Tibial nerve (tissue), 4 donors: Measurements from ENCODE around the gene ZNF613. TPM values are rescaled to one million over a fixed set of nuclear protein-coding genes. Genes with fewer than 3 reads are reported as not detected.
"Not testable (repeated sequence)": the region's sequence is repeated elsewhere in the genome, so short reads cannot be mapped to it uniquely, and the experiment has no call there.

Experiments used
- DNase-seq, 2 donors: peaks; one replicate each; pipeline ENCODE4 v3.0.0-alpha.2; 2019; ENCODE audit warnings: low spot score in 2 of 2
- H3K27ac ChIP-seq, 4 donors: fragments of 200-600 bp; sonication (generic) in 3 of 4; one replicate each; pipeline ENCODE4 v1.5.1; 2017 to 2019; ENCODE audit warnings: mild to moderate bottlenecking in 1 of 4
- H3K27me3 ChIP-seq, 2 donors: fragments of 200-600 bp; sonication (generic) in 1 of 2; one replicate each; pipeline versions ENCODE4 v1.5.1 to v1.6.0; 2017 to 2019
- H3K36me3 ChIP-seq, 3 donors: fragments of 200-600 bp; sonication (generic); one replicate each; pipeline ENCODE4 v1.5.1; 2018 to 2019
- H3K4me1 ChIP-seq, 4 donors: fragments of 200-600 bp; sonication (generic) in 3 of 4; one replicate each; pipeline ENCODE4 v1.5.1; 2017 to 2019
- H3K4me3 ChIP-seq, 4 donors: fragments of 200-600 bp; sonication (generic) in 3 of 4; one replicate each; pipeline ENCODE4 v1.5.1; 2017 to 2019; ENCODE audit warnings: mild to moderate bottlenecking in 1 of 4, moderate library complexity in 1 of 4
- H3K9me3 ChIP-seq, 4 donors: fragments of 200-600 bp; sonication (generic) in 3 of 4; one replicate each; pipeline ENCODE4 v1.5.1; 2017 to 2019
- CTCF ChIP-seq, 5 experiments: fragments of 200-600 bp in 3 of 5; fragments of 450-650 bp in 2 of 5; sonication (generic) in 3 of 5; IDR thresholded peaks; one replicate each; pipeline ENCODE4 v1.5.1; 2016 to 2019; ENCODE audit warnings: antibody characterized with exemption in 5 of 5, mild to moderate bottlenecking in 3 of 5, moderate library complexity in 2 of 5
- EP300 ChIP-seq, 2 donors: sonication (generic); formaldehyde crosslinking; IDR thresholded peaks; one replicate each; pipeline ENCODE4 v1.6.1; 2017; ENCODE audit warnings: antibody characterized with exemption in 2 of 2, mild to moderate bottlenecking in 1 of 2
- POLR2A ChIP-seq, 2 donors: fragments of 450-650 bp; IDR thresholded peaks; one replicate each; pipeline ENCODE4 v1.6.1; 2017; ENCODE audit warnings: antibody characterized with exemption in 2 of 2, mild to moderate bottlenecking in 2 of 2, moderate library complexity in 2 of 2
- WGBS, 2 donors: methylation state at CpG; one replicate each; pipeline ENCODE4 v1.1.5; 2018; 5-methylcytosine and 5-hydroxymethylcytosine counted together
- total RNA-seq, 4 donors: library from RNA; depleted of rRNA; stranded (reverse); fragments of >200 nt; gene quantifications; one replicate each; pipeline ENCODE4 v1.1.0, GENCODE V29; 2016

Gene ZNF613
- total RNA-seq, 4 donors from 2014 or later, result 5.9 to 8.5 (median 7.5) TPM

GRCh38 chr19:51938936-51939335 is 11.7 kb downstream of the ZNF613 start:
- H3K36me3 ChIP-seq, result peaks cover 15 to 100% (median 90%) of the 10 kb centered on the region in 3 donors
- 95 to 97% methylated on average over 2 of the region's 2 CpGs for WGBS, 2 donors
- no peak for TF ChIP-seq EP300 (IDR thresholded peaks at IDR 0.05)
- TF ChIP-seq POLR2A (IDR thresholded peaks at IDR 0.05), result no peak
- TF ChIP-seq CTCF (IDR thresholded peaks at IDR 0.05), result no peak
- peaks cover 0 to 100% (median 50%) of the 10 kb centered on the region in 4 donors for H3K9me3 ChIP-seq
- DNase-seq, result no peak
- H3K27ac ChIP-seq, result no peak overlapping the region
- no peak overlapping the region for H3K4me3 ChIP-seq
- H3K27me3 ChIP-seq, result no peaks in the 10 kb centered on the region
- no peaks in the 10 kb centered on the region for H3K4me1 ChIP-seq

GRCh38 chr19:51944798-51945552 is 17.7 kb downstream of the ZNF613 start:
- no peak overlapping the region for H3K4me3 ChIP-seq
- H3K9me3 ChIP-seq, result peaks cover 9 to 100% (median 70%) of the 10 kb centered on the region in 4 donors
- WGBS, 2 donors, result 95 to 96% methylated on average over 7 of the region's 7 CpGs
- TF ChIP-seq CTCF (IDR thresholded peaks at IDR 0.05), result no peak
- no peak for TF ChIP-seq POLR2A (IDR thresholded peaks at IDR 0.05)
- no peak for TF ChIP-seq EP300 (IDR thresholded peaks at IDR 0.05)
- no peak overlapping the region for H3K27ac ChIP-seq
- DNase-seq, result no peak
- no peaks in the 10 kb centered on the region for H3K27me3 ChIP-seq
- H3K4me1 ChIP-seq, result no peaks in the 10 kb centered on the region
- H3K36me3 ChIP-seq, result peaks cover 5 to 71% (median 53%) of the 10 kb centered on the region in 3 donors

- Histone ChIP-seq H3K36me3 (peaks cover 0 to 55% (median 38%) of the 10 kb centered on the region in 3 donors), H3K27ac (no peak overlapping the region), H3K4me3 (no peak overlapping the region), H3K9me3 (peaks cover 9 to 98% (median 64%) of the 10 kb centered on the region in 4 donors), H3K4me1 (no peaks in the 10 kb centered on the region), H3K27me3 (no peaks in the 10 kb centered on the region)
- WGBS, 2 donors, result 93 to 98% methylated on average over 1 of the region's 1 CpG
- no peak for DNase-seq
- no peak for TF ChIP-seq EP300 (IDR thresholded peaks at IDR 0.05)
- no peak for TF ChIP-seq POLR2A (IDR thresholded peaks at IDR 0.05)
- TF ChIP-seq CTCF (IDR thresholded peaks at IDR 0.05), result no peak
Observed at GRCh38 chr19:51946602-51947001, 19.3 kb downstream of the ZNF613 start.

- H3K9me3 ChIP-seq, result peaks cover 9 to 90% (median 49%) of the 10 kb centered on the region in 4 donors
- H3K27ac ChIP-seq, result no peak overlapping the region
- 10 to 14% methylated on average over 25 of the region's 25 CpGs for WGBS, 2 donors
Observed at GRCh38 chr19:51948975-51949374, 21.7 kb downstream of the ZNF613 start.

GRCh38 chr19:51957846-51958245 is 30.6 kb downstream of the ZNF613 start:
- Histone ChIP-seq H3K36me3 (peaks cover 0 to 49% (median 0%) of the 10 kb centered on the region in 3 donors), H3K9me3 (peaks cover 0 to 92% (median 23%) of the 10 kb centered on the region in 4 donors)
- not testable (repeated sequence) for H3K27ac ChIP-seq, DNase-seq, H3K4me3 ChIP-seq, H3K27me3 ChIP-seq, H3K4me1 ChIP-seq
- WGBS, 2 donors, result 86% methylated on average over 4 of the region's 4 CpGs

More at GRCh38 chr19:51948975-51949374, 21.7 kb downstream of the ZNF613 start:
- TF ChIP-seq CTCF (IDR thresholded peaks at IDR 0.05), result no peak
- TF ChIP-seq POLR2A (IDR thresholded peaks at IDR 0.05), result no peak
- no peak for TF ChIP-seq EP300 (IDR thresholded peaks at IDR 0.05)
- DNase-seq, result no peak
- Histone ChIP-seq H3K4me1 (no peaks in the 10 kb centered on the region), H3K36me3 (peaks cover 0 to 31% (median 14%) of the 10 kb centered on the region in 3 donors), H3K27me3 (no peaks in the 10 kb centered on the region), H3K4me3 (no peak overlapping the region)
